ENCODE data around the gene BACH2. TPM values are rescaled to one million over a fixed set of nuclear protein-coding genes. Genes with fewer than 3 reads are reported as not detected.

BACH2 gene
- total and polyA plus RNA-seq, 9 of the 15 experiments (the other 6 are each of a cell fraction or from before 2014, with no cell fraction given): 0.06 to 3.1 (median 0.59) TPM

DNA sequence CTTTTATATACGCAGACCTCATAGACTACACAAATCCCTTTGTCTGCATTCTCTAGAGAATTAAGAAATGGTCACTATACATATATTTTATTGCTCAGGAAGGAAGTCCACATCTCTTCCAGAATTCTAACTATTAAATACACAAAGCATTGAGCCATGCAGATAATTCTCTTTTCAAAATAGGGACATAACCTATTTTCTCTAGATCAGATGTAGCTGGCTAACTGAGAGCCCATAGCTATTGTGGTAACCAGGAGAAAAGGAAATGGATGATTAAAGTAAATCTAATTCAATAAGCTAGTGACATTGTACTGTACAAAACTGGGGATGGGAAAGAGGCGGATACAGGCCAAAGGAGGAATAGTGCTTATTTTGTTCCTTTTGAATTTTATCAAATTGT is 137.2 kb downstream of the BACH2 start:
- ATAC-seq: no peak
- Histone ChIP-seq H4K20me1 (replicated peaks; ENCODE audit: control insufficient read depth, insufficient read depth, low read length) (no peaks in the 10 kb centered on the region), H3K79me2 (ENCODE audit: control insufficient read depth, insufficient read depth, low read length) (no peaks in the 10 kb centered on the region), H3K9ac (ENCODE audit: insufficient read depth in 1 of 2, low read depth in 2 of 2, low read length in 2 of 2) (no peak overlapping the region), H3K4me1 (replicated peaks in 1 of 2; ENCODE audit: control insufficient read depth in 2 of 2, insufficient read depth in 2 of 2, low read length in 2 of 2) (peaks cover 0 to 27% of the 10 kb centered on the region in 2 experiments; a peak in 2 of 5 replicates), H3K36me3 (ENCODE audit: control insufficient read depth, insufficient read depth, low read length) (no peaks in the 10 kb centered on the region), H3K4me3 (no peak overlapping the region), H3K27ac (ENCODE audit: extremely low read depth, low read depth, low read length) (no peak overlapping the region), H3K9me3 (replicated peaks; ENCODE audit: control insufficient read depth, insufficient read depth, low read depth, low read length) (no peaks in the 10 kb centered on the region), H2AFZ (ENCODE audit: low read depth, low read length) (no peak overlapping the region), H3K9me1 (ENCODE audit: control insufficient read depth, insufficient read depth, low read length) (no peaks in the 10 kb centered on the region), H3K4me2 (ENCODE audit: insufficient read depth, low read length) (no peak overlapping the region), H3K27me3 (ENCODE audit: control insufficient read depth in 2 of 2, insufficient read depth in 2 of 2, low read length in 2 of 2) (no peaks in the 10 kb centered on the region)
- no TSS peak for BruUV-seq (replicated peaks)
- DNase-seq (ENCODE audit: extremely low read depth in 1 of 4, low spot score in 3 of 4): no peak
- ChIA-PET POLR2A (interaction anchor here (1.3 kb wide), 1 partner anchor 14 kb away, joined by 5 read pairs; no protein-coding TSS in a partner anchor), CTCF (ENCODE audit: low intra/inter-chr PET ratio) (interaction anchor here (0.6 kb wide), 1 partner anchor 189 kb away, joined by 4 read pairs; no protein-coding TSS in a partner anchor)
- in situ Hi-C loops (cut with MboI): no loop called here
- FAIRE-seq: no peak
- intact Hi-C loops (cut with micrococcal nuclease): no loop called here
- WGBS (ENCODE audit: insufficient coverage, low coverage, missing lambda C conversion rate): 46% methylated on average over 2 of the region's 2 CpGs
- TF ChIP-seq ZNF23 (CRISPR knock-in tag; IDR thresholded peaks at IDR 0.05) (no peak), FOSL1 (tag; conservative IDR thresholded peaks at IDR 0.05) (0 out of 2 replicates have a peak, but pooled peaks have one; percentile 10), ZFP1 (CRISPR knock-in tag; IDR thresholded peaks at IDR 0.05) (no peak), CTBP1 (IDR thresholded peaks at IDR 0.05; ENCODE audit: borderline replicate concordance) (no peak), ZNF324 (CRISPR knock-in tag; IDR thresholded peaks at IDR 0.05) (no peak), ZBTB40 (IDR thresholded peaks at IDR 0.05) (no peak), ZBTB40 (CRISPR knock-in tag; IDR thresholded peaks at IDR 0.05) (no peak), SRSF1 (IDR thresholded peaks at IDR 0.05; ENCODE audit: low read depth, low read length) (no peak)

Measured in K562 (cell line).